Activated CD4-positive, alpha-beta T cell treated with anti-CD3 and anti-CD28 coated beads, Interleukin-2, amount 50 U/mL, for 1 hour (primary cell): ENCODE data around the gene AFF4.
A peak's percentile ranks its signal among the peaks of the same experiment; 100 is the strongest.
"Not testable (repeated sequence)": the region's sequence is repeated elsewhere in the genome, so short reads cannot be mapped to it uniquely, and the experiment has no call there.

Source experiments
- DNase-seq: peaks from one replicate; pipeline ENCODE4 v3.0.0-alpha.2; 2020

Gene AFF4, protein sequence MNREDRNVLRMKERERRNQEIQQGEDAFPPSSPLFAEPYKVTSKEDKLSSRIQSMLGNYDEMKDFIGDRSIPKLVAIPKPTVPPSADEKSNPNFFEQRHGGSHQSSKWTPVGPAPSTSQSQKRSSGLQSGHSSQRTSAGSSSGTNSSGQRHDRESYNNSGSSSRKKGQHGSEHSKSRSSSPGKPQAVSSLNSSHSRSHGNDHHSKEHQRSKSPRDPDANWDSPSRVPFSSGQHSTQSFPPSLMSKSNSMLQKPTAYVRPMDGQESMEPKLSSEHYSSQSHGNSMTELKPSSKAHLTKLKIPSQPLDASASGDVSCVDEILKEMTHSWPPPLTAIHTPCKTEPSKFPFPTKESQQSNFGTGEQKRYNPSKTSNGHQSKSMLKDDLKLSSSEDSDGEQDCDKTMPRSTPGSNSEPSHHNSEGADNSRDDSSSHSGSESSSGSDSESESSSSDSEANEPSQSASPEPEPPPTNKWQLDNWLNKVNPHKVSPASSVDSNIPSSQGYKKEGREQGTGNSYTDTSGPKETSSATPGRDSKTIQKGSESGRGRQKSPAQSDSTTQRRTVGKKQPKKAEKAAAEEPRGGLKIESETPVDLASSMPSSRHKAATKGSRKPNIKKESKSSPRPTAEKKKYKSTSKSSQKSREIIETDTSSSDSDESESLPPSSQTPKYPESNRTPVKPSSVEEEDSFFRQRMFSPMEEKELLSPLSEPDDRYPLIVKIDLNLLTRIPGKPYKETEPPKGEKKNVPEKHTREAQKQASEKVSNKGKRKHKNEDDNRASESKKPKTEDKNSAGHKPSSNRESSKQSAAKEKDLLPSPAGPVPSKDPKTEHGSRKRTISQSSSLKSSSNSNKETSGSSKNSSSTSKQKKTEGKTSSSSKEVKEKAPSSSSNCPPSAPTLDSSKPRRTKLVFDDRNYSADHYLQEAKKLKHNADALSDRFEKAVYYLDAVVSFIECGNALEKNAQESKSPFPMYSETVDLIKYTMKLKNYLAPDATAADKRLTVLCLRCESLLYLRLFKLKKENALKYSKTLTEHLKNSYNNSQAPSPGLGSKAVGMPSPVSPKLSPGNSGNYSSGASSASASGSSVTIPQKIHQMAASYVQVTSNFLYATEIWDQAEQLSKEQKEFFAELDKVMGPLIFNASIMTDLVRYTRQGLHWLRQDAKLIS

DNA sequence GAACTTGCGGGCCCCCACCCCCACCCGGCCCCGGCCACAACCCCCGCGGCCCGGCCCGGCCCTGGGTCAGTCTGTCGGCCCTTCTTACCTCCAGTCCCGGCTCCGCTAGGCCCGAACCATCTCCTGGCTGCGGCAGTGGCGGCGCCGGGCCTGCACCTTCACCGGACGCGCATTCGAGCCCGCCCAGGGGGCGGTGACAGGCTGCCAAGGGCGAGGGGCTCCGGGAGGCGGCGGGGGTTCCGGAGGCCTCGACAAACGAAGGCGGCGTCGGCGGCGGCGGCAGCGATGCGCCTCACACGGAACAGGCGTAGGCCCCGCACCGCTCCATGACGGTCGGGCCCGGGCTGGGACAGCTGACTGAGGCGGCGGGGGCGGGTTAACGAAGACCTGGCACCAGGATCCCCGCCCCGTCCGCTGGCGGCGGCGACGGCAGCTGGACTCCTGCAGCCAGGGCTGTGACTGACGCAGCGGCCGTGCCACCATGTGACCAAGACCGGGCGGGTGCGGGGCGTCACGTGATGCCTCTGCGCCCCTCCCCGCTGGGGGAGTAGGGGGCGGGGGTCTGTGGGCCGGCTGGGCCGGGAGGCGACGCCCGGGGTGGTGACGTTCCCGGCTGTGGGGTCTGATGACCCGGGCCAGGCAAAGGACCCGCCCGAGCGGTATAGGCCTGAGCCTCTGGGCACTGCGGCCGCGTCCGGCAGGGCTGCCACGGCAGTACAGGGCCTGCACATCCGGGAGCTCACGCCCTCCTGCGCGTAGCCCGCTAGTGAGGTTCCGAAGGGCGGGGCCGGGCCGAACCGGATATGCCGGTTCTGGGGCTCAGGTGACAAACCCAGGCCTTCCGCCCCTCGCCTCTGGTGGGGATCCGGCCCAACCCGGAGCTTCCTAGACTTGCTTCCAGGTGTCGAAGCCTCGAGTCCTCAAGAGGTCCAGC is at the start of gene AFF4:
Gene AFF4 (minus strand): TSS at position 464 of the 934 bp plus-strand sequence. CDS start 26,445 bp downstream, outside the sequence.
- peak; percentile 82 for DNase-seq

DNA sequence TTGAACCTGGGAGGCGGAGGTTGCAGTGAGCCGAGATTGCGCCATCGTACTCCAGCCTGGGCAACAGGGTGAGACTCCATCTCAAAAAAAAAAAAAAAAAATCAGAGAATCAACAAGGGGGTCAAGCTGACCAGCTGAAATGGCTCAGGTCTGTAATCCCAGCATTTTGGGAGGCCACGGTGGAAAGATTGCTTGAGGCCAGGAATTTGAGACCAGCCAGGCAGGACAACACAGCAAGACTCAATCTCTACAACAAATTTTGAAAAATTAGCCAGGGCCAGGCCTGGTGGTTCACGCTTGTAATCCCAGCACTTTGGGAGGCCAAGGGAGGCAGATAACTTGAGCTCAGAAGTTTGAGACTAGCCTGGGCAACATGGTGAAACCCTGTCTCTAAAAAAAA is 45.0 kb upstream of the AFF4 start:
- DNase-seq, result not testable (repeated sequence)

DNA sequence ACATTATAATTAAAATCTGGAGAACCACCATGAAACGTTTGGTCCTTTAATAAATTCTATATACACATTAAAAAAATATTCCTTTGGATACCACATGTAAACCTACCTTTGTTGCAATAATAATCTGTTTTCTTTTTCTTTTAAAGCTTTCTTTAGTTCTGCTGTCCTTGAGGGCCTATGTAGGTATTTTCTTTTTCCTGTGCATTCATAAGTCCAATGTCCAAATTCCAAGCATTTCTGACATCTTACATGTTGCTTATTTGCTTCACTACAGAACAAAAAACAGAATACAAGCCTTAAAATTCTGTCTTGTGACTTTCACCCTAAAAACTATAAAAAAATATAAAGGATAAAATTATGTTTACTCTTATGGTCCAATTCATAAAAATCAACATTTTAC is 43.2 kb upstream of the AFF4 start:
- no peak for DNase-seq

DNA sequence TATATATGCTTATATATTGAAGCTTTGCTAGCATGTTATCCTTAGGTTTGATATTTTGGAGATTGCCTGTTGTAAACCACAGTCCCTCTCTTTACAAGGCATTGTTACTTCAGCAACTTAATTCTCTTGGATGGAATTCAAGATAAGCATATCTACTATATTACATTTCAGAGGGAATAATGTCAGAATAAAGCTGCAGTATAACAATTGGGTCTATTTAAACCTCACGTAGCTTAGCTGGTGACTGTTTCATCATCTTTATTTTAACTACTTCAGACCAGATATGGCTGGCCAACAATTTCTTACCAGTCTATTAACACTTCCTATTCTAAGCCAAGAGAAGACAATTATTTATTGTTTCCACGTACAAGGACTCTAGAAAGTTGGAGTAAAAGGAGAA is 35.8 kb upstream of the AFF4 start:
- no peak for DNase-seq

DNA sequence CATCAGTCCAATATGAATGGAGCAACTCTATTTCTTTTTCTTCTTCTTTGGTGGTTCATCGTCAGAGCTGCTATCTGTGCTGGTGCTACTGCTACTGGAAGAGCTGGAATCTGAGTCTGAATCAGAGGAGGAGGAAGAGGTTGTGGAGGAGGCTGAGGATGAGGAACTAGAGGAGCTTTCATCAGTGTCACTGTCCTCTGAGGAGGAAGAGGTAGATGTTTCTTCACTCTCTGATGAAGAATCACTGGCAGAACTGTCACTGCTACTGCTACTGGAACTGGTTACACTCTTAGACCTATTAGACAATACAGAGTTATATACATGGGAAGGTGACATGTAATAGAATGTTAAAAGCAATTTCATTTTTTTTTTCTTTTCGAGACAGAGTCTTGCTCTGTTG is 35.1 kb upstream of the AFF4 start:
- no peak for DNase-seq

DNA sequence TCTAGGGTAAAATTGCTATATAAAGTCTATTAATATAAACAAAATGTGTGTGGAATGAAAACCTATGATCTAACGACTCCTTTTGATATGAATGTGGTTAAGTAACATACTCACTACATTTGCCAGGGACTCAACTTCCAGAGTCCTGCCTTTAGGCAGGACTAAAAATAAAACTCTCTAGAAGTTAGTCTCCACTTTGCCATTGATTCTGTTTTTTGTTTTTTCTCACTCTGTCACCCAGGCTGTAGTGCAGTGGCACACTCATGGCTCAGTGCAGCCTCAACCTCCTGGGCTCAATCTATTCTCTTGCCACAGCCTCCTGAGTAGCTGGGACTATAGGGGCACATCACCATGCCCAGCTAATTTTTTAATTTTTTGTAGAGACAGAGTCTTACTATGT is 32.9 kb upstream of the AFF4 start:
- no peak for DNase-seq

DNA sequence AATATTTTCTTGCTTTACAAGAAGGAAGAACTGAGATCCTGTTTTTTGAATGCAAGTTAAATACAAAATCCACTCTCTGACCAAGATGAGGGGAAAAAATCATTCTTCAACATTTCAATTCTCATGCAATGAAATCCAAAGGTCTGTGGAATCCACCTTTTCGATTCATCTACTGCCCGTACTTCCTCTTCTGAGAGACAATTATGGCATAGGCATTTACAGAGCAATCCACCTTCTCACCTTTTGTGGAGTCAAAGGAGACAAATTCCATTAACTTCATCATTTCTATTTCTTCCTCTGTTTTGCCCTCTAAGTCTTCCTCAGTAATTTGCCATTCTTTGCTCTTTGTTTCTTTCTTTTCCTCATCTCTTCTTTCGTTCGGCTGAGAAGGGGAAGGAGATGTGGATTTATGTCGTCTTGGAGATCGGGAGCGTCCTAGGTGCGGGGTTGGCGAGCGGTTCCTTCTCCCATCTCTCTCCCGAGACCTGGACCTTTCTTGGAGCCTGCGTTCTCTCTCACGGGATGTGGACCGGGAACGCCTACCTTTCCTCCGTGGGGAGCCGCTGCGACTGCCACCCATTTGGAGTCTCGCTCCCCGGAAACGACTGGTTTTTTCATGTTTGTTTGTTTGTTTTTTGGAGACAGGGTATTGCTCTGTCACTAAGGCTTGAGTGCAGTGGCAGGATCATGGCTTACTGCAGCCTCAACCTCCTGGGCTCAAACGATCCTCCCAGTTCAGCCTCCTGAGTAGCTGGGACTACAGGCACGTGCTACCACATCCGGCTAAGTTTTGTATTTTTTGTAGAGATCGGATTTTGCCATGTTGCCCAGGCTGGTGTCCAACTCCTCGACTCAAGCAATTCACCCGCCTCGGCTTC is 24.3 kb upstream of the AFF4 start:
- DNase-seq, result no peak

DNA sequence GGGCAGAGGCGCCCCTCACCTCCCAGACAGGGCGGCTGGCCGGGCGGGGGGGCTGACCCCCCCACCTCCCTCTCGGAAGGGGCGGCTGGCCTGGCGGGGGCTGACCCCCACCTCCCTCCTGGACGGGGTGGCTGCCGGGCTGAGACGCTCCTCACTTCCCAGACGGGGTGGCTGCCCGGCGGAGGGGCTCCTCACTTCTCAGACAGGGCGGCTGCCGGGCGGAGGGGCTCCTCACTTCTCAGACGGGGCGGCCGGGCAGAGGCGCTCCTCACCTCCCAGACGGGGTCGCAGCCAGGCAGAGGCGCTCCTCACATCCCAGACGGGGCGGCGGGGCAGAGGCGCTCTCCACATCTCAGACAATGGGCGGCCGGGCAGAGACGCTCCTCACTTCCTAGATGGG is 19.5 kb upstream of the AFF4 start:
- DNase-seq, result not testable (repeated sequence)

DNA sequence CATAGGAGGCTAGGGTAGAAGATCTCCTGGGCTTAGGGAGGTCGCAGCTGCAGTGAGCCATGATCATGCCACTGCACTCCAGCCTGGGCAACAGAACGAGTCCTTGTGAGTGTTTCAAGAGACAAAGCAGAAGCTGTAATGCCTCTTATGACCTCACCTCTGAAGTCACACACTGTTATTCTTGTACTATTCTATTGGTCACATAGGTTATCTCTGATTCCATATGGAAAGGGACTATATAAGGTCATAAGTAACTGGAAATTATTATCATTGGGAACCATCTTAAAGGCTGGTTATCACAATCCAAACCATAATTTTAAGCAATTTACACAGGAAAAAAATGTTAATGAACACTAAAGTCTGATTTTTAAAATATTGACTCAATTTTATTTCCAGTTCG is 17.9 kb upstream of the AFF4 start:
- no peak for DNase-seq

DNA sequence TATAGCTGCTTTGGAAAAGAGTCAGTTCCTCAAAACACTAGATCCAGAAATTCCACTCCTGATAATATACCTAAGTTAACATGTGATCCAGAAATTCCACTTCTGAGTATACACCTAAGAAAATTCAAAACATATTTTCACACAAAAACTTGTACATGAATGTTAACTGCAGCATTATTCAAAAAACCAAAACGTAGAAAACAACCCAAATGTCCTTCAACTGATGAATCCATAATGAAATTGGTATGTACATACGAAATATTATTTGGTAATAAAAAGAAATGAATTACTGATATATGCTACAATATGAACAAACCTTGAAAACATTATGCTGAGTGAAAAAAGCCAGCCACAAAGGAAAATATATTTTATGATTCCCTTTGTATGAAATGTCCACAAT is 16.5 kb upstream of the AFF4 start:
- no peak for DNase-seq

DNA sequence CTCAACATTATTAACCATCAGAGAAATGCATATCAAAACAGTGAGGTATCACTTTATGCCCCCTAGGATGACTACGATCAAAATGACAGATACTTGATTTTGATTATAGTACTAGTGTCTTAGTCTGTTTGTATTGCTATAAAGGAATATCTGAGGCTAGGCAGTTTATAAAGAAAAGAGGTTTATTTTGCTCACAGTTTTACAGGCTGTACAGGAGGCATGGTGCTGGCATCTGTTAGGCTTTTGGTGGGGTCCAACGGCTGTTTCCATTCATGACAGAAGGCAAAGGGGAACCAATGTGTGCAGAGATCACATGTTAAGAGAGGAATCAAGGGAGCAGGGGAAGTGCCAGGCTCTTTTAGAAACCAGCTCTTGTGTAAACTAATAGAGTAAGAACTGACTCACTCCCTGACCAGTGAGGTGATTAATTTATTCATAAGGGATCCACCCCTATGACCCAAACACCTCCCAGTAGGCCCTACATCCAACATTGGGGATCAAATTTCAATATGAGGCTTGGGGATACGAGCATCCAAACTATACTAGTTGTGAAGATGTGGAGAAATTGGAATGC is 16.0 kb upstream of the AFF4 start:
- no peak for DNase-seq

DNA sequence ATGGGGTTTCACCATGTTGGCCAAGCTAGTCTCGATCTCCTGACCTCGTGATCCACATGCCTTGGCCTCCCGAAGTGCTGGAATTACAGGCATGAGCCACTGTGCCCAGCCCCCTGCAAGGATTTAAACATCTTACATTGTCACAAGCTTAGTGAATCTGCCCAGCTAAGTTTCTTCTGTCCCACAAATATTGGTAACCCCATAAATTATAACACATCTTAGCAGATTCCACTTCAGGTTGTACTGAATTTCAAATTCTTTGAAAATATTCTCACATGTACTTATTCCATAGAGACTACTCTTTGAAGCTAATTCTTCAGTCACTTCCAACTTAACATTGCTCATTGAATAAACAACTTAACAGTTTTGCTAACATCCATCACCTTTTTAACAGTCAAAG is 13.4 kb upstream of the AFF4 start:
- no peak for DNase-seq

DNA sequence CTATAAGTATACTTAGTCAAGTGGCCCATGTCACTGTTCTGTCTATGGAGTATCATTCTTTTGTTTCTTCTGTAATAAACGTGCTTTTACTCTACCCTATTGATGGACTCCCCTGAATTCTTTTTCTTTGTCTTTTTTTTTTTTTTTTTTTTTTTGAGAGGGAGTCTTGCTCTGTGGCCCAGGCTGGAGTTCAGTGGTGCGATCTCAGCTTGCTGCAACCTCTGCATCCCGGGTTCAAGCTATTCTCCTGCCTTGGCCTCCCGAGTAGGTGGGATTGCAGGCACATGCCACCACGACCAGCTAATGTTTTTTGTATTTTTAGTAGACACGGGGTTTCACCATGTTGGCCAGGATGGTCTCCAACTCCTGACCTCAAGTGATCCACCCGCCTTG is 9.0 kb upstream of the AFF4 start:
- not testable (repeated sequence) for DNase-seq

DNA sequence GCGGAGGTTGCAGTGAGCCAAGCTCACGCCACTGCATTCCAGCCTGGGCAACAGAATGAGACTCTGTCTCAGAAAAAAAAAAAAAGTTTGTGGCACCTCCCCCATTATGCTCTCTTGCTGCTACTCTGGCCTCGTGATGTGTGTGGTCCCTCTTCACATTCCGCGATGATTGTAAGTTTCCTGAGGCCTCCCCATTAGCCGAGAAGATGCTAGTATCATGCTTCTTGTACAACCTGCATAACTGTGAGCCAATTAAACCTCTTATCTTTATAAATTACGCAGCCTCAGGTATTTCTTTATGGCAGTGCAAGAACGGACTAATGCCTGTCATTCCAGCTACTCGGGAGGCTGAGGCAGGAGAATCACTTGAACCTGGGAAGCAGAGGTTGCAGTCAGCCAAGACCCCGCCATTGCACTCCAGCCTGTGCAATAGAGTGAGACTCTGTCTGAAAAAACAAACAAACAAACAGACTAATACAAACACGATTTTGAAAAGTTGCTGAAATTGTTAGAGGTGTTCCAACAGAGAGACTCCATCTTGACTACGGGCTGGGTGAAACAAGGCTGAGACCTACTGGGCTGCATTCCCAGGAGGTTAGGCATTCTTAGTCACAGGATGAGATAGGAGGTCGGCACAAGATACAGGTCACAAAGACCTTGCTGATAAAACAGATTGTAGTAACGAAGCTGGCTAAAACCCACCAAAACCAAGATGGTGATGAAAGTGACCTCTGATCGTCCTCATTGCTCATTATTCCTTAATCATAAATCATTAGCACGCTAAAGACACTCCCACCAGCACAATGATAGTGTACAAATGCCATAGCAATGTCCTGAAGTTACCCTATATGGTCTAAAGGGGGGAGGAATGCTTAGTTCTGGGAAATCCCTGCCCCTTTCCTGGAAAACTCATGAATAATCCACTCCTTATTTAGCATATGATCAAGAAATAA is 8.3 kb upstream of the AFF4 start:
- no peak for DNase-seq

DNA sequence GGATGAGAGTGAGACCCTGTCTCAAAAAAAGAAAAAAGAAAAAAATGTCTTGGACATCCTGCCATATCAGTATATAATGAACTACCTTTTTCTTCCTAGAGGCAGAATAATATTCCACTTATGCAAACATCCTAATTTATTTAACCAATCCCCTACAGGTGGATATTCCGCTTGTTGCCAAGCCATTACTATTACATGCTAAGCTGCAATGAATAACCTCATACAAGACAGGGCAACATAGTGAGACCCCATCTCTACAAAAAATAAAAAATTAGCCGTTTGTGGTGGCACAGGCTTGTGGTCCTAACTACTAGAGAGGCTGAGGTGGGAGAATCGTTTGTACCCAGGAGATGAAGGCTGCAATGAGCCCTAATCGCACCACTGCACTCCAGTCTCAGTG is 1.7 kb upstream of the AFF4 start:
- DNase-seq, result no peak

DNA sequence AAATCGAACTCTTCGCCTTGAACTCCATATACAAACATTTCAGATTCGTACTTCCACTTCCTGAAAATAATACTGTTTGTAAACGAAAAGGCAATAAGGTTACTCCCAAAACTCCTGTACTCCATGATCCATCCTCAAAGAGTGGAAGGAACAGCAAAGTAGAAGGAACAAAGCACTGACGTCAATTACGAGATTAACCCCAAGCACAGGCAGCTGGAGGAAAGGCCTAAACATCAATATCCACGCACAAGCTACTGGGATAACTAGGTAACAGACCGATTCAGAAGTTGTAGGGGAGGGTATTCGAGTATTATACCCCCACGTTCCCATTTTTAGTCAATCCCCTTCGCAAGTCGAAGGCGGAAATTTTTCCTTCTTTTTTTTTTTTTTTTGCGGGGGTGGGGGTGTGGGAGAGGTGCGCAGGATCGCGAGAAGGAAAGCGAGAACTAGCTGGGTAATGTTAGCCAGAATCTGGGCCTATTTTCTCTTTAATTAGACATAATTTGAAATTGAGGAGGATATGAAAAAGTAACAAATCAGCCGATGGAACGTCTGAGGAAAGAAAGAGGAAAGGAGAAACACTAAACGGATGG is 909 bp downstream of the AFF4 start:
- DNase-seq, result no peak

DNA sequence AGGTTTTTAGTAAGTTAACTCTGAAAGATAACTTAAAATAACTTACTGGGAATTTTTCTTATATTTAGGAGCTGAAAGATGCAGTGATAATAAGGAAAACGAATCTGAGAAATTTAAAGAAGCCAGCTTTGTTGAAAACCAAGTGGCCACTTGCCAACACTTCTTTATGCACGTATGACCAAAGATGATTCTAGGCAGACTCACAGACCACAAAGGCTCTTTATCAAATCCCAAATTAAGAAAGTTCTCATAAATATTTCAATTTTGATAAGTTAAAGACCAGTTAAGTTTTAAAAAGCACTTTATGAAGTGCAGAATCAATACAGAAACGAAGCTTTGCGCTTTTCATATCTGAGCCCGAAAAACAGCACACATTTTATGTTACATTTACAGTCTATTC is 1.5 kb downstream of the AFF4 start:
- DNase-seq, result no peak

DNA sequence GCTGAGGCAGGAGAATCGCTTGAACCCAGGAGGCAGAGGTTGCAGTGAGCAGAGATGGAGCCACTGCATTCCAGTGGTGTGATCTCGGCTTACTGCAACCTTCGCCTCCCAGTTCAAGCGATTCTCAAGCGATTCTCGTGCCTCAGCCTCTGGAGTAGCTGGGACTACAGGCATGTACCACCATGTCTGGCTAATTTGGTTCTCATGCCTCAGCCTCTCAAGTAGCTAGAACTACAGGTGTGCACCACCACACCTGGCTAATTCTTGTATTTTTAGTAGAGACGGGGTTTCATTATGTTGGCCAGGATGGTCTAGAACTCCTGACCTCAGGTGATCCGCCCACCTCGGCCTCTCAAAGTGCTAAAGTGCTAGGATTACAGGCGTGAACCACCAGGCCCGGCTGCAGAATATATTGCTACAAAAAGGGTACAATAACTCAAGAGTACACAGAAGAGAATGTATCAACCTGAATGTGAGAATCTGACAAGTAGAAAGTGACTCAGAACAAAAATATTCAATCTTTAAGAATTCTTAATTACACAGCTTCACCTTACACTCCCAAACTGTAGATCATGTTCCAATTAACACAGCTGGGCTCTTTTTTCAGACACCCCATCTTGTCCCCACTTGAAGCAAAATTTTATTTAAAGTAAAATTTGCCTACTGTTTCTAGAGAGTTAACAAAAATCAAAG is 2.2 kb downstream of the AFF4 start:
- DNase-seq, result not testable (repeated sequence)
